Spinal cord (tissue), 10 donors: ENCODE results near the gene SPX. TPM values are rescaled to one million over a fixed set of nuclear protein-coding genes. Genes with fewer than 3 reads are reported as not detected.

ENCODE experiments used
- DNase-seq, 6 donors: peaks; one replicate each; pipeline versions ENCODE4 v3.0.0 to v3.0.0-alpha.2; 2013 to 2015; ENCODE audit warnings: low spot score in 6 of 6, low read depth in 4 of 6
- H3K27ac ChIP-seq: one replicate; pipeline ENCODE4 v1.5.1; 2013; ENCODE audit warnings: low read depth, low read length, control low read depth
- H3K27me3 ChIP-seq: one replicate; pipeline ENCODE4 v1.6.1; 2013; ENCODE audit warnings: low read length; ENCODE audit not compliant: control insufficient read depth, insufficient read depth
- H3K36me3 ChIP-seq: one replicate; pipeline ENCODE4 v1.6.1; 2013; ENCODE audit warnings: low read length; ENCODE audit not compliant: control insufficient read depth, insufficient read depth
- H3K4me1 ChIP-seq: one replicate; pipeline ENCODE4 v1.6.1; 2013; ENCODE audit warnings: low read length; ENCODE audit not compliant: control insufficient read depth, insufficient read depth
- H3K4me3 ChIP-seq: one replicate; pipeline ENCODE4 v1.5.1; 2013; ENCODE audit warnings: low read depth, low read length, control low read depth
- H3K9me3 ChIP-seq: one replicate; pipeline ENCODE4 v1.6.1; 2013; ENCODE audit warnings: low read length; ENCODE audit not compliant: control insufficient read depth, insufficient read depth
- WGBS: methylation state at CpG from one replicate; pipeline ENCODE4 v1.1.5; 2013; ENCODE audit warnings: missing lambda C conversion rate; ENCODE audit not compliant: insufficient coverage; 5-methylcytosine and 5-hydroxymethylcytosine counted together
- polyA plus RNA-seq, 2 donors: library from polyadenylated mRNA; unstranded; fragments of 120-200 nt; gene quantifications; one replicate each; pipeline ENCODE4 v1.2.1, GENCODE V29; 2013; ENCODE audit not compliant: insufficient read length in 2 of 2
- total RNA-seq, 2 donors: library from RNA; depleted of rRNA in 1 of 2; stranded (reverse); fragments of 120-200 nt in 1 of 2; fragments of >200 nt in 1 of 2; gene quantifications; one replicate each; pipeline versions ENCODE4 v1.2.3 to v1.2.4, GENCODE V29; 2013 to 2014
- donor health status: healthy.

The SPX gene
- total and polyA plus RNA-seq, 4 donors, result 4.0 to 6.5 (median 4.5) TPM

GRCh38 chr12:21502872-21503271 lies 23.2 kb upstream of the SPX start:
- DNase-seq, result no peak
- Histone ChIP-seq H3K4me1 (peaks cover 4% of the 10 kb centered on the region), H3K9me3 (no peaks in the 10 kb centered on the region), H3K36me3 (no peaks in the 10 kb centered on the region), H3K4me3 (no peak overlapping the region), H3K27me3 (no peaks in the 10 kb centered on the region), H3K27ac (no peak overlapping the region)
- WGBS, result no CpG with 5 or more reads among the region's 1 CpG

- Histone ChIP-seq H3K9me3 (no peaks in the 10 kb centered on the region), H3K27ac (no peak overlapping the region), H3K27me3 (no peaks in the 10 kb centered on the region), H3K4me1 (peaks cover 4% of the 10 kb centered on the region), H3K36me3 (peaks cover 4% of the 10 kb centered on the region), H3K4me3 (no peak overlapping the region)
- WGBS, result no CpG with 5 or more reads among the region's 2 CpGs
- DNase-seq, result no peak
These were observed 20.2 kb upstream of the SPX start for GRCh38 chr12:21505888-21506287.

- Histone ChIP-seq H3K4me3 (no peak overlapping the region), H3K27ac (no peak overlapping the region), H3K36me3 (peaks cover 8% of the 10 kb centered on the region), H3K9me3 (no peaks in the 10 kb centered on the region), H3K4me1 (peaks cover 2% of the 10 kb centered on the region), H3K27me3 (no peaks in the 10 kb centered on the region)
- no CpG with 5 or more reads among the region's 2 CpGs for WGBS
- DNase-seq, result peak in 2 of 6 donors; percentile 6 to 9
These were observed 18.2 kb upstream of the SPX start for GRCh38 chr12:21507849-21508248.

GRCh38 chr12:21509768-21510167 lies 16.3 kb upstream of the SPX start:
- WGBS, result 45% methylated on average over 2 of the region's 2 CpGs
- peaks cover 13% of the 10 kb centered on the region for H3K36me3 ChIP-seq

GRCh38 chr12:21516281-21516680 lies 9.8 kb upstream of the SPX start:
- H3K9me3 ChIP-seq, result no peaks in the 10 kb centered on the region
- H3K27me3 ChIP-seq, result no peaks in the 10 kb centered on the region
- no peaks in the 10 kb centered on the region for H3K4me1 ChIP-seq
- H3K27ac ChIP-seq, result no peak overlapping the region
- WGBS, result no CpG with 5 or more reads among the region's 2 CpGs
- peaks cover 9% of the 10 kb centered on the region for H3K36me3 ChIP-seq
- no peak for DNase-seq
- H3K4me3 ChIP-seq, result no peak overlapping the region

More at GRCh38 chr12:21509768-21510167, 16.3 kb upstream of the SPX start:
- Histone ChIP-seq H3K4me1 (no peaks in the 10 kb centered on the region), H3K4me3 (no peak overlapping the region), H3K9me3 (no peaks in the 10 kb centered on the region), H3K27me3 (no peaks in the 10 kb centered on the region), H3K27ac (no peak overlapping the region)
- DNase-seq, result no peak

GRCh38 chr12:21518451-21518850 lies 7.6 kb upstream of the SPX start:
- no peaks in the 10 kb centered on the region for H3K4me1 ChIP-seq
- H3K9me3 ChIP-seq, result no peaks in the 10 kb centered on the region
- H3K27ac ChIP-seq, result no peak overlapping the region
- H3K27me3 ChIP-seq, result no peaks in the 10 kb centered on the region
- peaks cover 3% of the 10 kb centered on the region for H3K36me3 ChIP-seq
- WGBS, result no CpG with 5 or more reads among the region's 3 CpGs
- peak in 1 of 6 donors; percentile 5 for DNase-seq
- no peak overlapping the region for H3K4me3 ChIP-seq

- no peak overlapping the region for H3K4me3 ChIP-seq
- no CpG with 5 or more reads among the region's 1 CpG for WGBS
- no peak overlapping the region for H3K27ac ChIP-seq
- H3K4me1 ChIP-seq, result no peaks in the 10 kb centered on the region
- H3K36me3 ChIP-seq, result no peaks in the 10 kb centered on the region
- DNase-seq, result no peak
- no peaks in the 10 kb centered on the region for H3K27me3 ChIP-seq
- no peaks in the 10 kb centered on the region for H3K9me3 ChIP-seq
These were observed 4.6 kb upstream of the SPX start for GRCh38 chr12:21521541-21521940.

- Histone ChIP-seq H3K36me3 (no peaks in the 10 kb centered on the region), H3K4me1 (peaks cover 6% of the 10 kb centered on the region), H3K9me3 (no peaks in the 10 kb centered on the region), H3K4me3 (no peak overlapping the region), H3K27me3 (peaks cover 6% of the 10 kb centered on the region), H3K27ac (no peak overlapping the region)
- DNase-seq, result no peak
These were observed 2.9 kb upstream of the SPX start for GRCh38 chr12:21523148-21523547.

- Histone ChIP-seq H3K36me3 (no peaks in the 10 kb centered on the region), H3K9me3 (no peaks in the 10 kb centered on the region), H3K4me3 (peak overlapping the region; percentile 67), H3K27ac (no peak overlapping the region), H3K27me3 (peaks cover 9% of the 10 kb centered on the region), H3K4me1 (peaks cover 6% of the 10 kb centered on the region)
- WGBS, result 35% methylated on average over 5 of the region's 12 CpGs
- peak in 2 of 6 donors; percentile 3 to 24 for DNase-seq
These were observed 737 bp downstream of the SPX start for GRCh38 chr12:21526721-21527345.

- DNase-seq, result peak in 3 of 6 donors; percentile 35 to 79 (median 72)
- WGBS, result 0% methylated on average over 57 of the region's 57 CpGs
- Histone ChIP-seq H3K27me3 (peaks cover 9% of the 10 kb centered on the region), H3K9me3 (no peaks in the 10 kb centered on the region), H3K4me3 (peak overlapping the region; percentile 67), H3K27ac (peak overlapping the region; percentile 18), H3K4me1 (peaks cover 6% of the 10 kb centered on the region), H3K36me3 (no peaks in the 10 kb centered on the region)
These were observed 1.5 kb downstream of the SPX start for GRCh38 chr12:21527451-21528180.
